Epithelial cell of proximal tubule (primary cell): ENCODE measurements around the gene FIGNL2. TPM values are rescaled to one million over a fixed set of nuclear protein-coding genes. Genes with fewer than 3 reads are reported as not detected.

Experiments used
- DNase-seq: peaks from one replicate; pipeline ENCODE4 v3.0.0-alpha.2; 2011; ENCODE audit warnings: low read depth
- H3K4me3 ChIP-seq: 2 replicates; pipeline ENCODE4 v1.5.1; 2011; ENCODE audit warnings: low read depth, mild to moderate bottlenecking, low read length
- total RNA-seq: library from RNA; depleted of rRNA; stranded (reverse); fragments of >200 nt; gene quantifications from 2 replicates; pipeline ENCODE4 v1.2.3, GENCODE V29; 2015
- TF ChIP-seq, protein P1 (sequence below): conservative IDR thresholded peaks from 2 replicates; pipeline ENCODE4 v1.5.1; 2012; ENCODE audit warnings: low read depth, mild to moderate bottlenecking, low read length

The FIGNL2 gene
- total RNA-seq, 1 donor from 2014 or later, result 3.7 TPM

- no peak overlapping the region for H3K4me3 ChIP-seq
- DNase-seq, result no peak
- TF ChIP-seq, protein P1, sequence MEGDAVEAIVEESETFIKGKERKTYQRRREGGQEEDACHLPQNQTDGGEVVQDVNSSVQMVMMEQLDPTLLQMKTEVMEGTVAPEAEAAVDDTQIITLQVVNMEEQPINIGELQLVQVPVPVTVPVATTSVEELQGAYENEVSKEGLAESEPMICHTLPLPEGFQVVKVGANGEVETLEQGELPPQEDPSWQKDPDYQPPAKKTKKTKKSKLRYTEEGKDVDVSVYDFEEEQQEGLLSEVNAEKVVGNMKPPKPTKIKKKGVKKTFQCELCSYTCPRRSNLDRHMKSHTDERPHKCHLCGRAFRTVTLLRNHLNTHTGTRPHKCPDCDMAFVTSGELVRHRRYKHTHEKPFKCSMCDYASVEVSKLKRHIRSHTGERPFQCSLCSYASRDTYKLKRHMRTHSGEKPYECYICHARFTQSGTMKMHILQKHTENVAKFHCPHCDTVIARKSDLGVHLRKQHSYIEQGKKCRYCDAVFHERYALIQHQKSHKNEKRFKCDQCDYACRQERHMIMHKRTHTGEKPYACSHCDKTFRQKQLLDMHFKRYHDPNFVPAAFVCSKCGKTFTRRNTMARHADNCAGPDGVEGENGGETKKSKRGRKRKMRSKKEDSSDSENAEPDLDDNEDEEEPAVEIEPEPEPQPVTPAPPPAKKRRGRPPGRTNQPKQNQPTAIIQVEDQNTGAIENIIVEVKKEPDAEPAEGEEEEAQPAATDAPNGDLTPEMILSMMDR, result no peak
Measured at GRCh38 chr12:51874000-51874399, 25.5 kb upstream of the FIGNL2 start.

- TF ChIP-seq, protein P1, result no peak
- no peak for DNase-seq
- H3K4me3 ChIP-seq, result no peak overlapping the region
Measured at GRCh38 chr12:51873251-51873994, 24.9 kb upstream of the FIGNL2 start.

DNA sequence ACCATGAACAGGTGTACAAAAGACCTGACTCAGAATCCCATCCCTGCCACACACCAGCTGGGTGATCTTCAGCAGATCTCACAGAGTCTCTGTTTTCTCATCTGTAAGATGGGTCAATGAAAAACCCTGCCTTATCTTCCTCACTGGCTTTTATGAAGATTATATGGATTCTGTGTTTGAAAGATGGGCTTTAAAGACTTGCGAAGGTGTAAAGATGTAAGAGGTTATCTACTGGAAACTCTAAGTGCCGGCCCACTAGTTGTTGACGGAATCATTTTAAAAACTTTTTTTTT lies 24.1 kb upstream of the FIGNL2 start:
- H3K4me3 ChIP-seq, result no peak overlapping the region
- TF ChIP-seq, protein P1, result no peak
- no peak for DNase-seq

- H3K4me3 ChIP-seq, result no peak overlapping the region
- DNase-seq, result no peak
- TF ChIP-seq, protein P1, result no peak
Measured at GRCh38 chr12:51871918-51872688, 23.6 kb upstream of the FIGNL2 start.

DNA sequence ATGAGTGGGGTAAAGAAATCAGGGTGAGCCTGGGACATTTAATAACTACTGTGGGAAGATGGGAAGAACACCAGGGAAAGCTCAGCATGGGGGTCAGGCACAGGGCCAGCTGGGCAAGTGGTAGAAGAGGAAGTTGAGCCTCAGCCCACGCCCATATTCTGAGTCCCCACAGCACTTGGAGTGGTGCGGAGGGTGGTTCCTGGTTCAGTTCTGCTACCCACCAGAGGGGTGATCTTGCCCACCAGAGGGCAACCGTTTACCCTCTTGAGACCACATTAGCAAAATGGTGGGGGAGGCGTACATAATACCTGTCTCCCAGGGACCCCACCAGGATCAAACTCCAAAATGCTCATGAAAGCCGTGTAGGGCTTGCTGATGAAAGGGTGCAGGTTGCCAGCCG lies 22.6 kb upstream of the FIGNL2 start:
- no peak for DNase-seq
- H3K4me3 ChIP-seq, result no peak overlapping the region
- TF ChIP-seq, protein P1, result no peak

DNA sequence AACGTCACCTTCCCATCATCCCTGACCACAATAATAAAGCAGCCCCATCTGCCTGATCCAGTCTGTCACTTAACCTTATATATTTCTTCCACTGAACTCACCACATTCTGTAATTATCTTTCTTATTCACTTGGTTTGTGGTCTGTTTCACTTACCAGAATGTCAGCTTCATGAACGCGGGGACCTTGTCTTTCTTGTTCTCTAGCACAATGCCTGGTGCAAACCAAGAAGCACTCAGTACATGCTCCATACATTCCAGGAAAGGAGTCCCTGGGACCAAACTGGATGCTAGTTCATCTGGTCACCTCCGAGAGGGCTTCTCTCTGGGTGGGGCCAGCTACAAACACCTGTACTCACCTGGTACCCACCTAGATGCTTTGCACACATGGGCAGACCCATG lies 22.0 kb upstream of the FIGNL2 start:
- H3K4me3 ChIP-seq, result no peak overlapping the region
- TF ChIP-seq, protein P1, result no peak
- DNase-seq, result no peak
